Measurements from ENCODE around the gene NYAP2. TPM values are rescaled to one million over a fixed set of nuclear protein-coding genes. Genes with fewer than 3 reads are reported as not detected.

NYAP2 gene
- total RNA-seq, 8 experiments from 2014 or later: 0.13 to 9.2 (median 3.4) TPM

GRCh38 chr2:225620227-225620626 lies 220.7 kb downstream of the NYAP2 start:
- Histone ChIP-seq H3K4me1 (replicated peaks in 1 of 2) (no peaks in the 10 kb centered on the region), H3K27ac (no peak overlapping the region), H3K4me3 (no peak overlapping the region)
- WGBS, 10 experiments: 82 to 100% (median 87%) methylated on average over 2 to 21 of the region's 21 CpGs; no CpG with 5 or more reads in 4 of the 10 experiments
- in situ Hi-C loops (cut with MboI; ENCODE audit: low pct_unique_long_range_greater_than_20kb in 2 of 9, low sequenced_read_pairs in 9 of 9, unreplicated experiment in 9 of 9): no loop called here
- no peak for ATAC-seq (replicated peaks in 6 of 8)

- Histone ChIP-seq H3K4me3 (no peak overlapping the region), H3K4me1 (replicated peaks in 1 of 2) (no peaks in the 10 kb centered on the region), H3K27ac (no peak overlapping the region)
- WGBS, 10 experiments: 44 to 95% (median 88%) methylated on average over 2 to 4 of the region's 4 CpGs; no CpG with 5 or more reads in 3 of the 10 experiments
- in situ Hi-C loops (cut with MboI; ENCODE audit: low pct_unique_long_range_greater_than_20kb in 2 of 9, low sequenced_read_pairs in 9 of 9, unreplicated experiment in 9 of 9): loop anchor here in 1 of 9 experiments (25.0 kb wide), 1 partner anchor 494 kb away; no protein-coding TSS in a partner anchor
- ATAC-seq (replicated peaks in 6 of 8): no peak
These were observed 231.5 kb downstream of the NYAP2 start for GRCh38 chr2:225630824-225631533.

GRCh38 chr2:225632351-225632750 lies 232.8 kb downstream of the NYAP2 start:
- H3K4me1 ChIP-seq (replicated peaks in 1 of 2): no peaks in the 10 kb centered on the region
- H3K4me3 ChIP-seq: no peak overlapping the region
- no peak for ATAC-seq (replicated peaks in 6 of 8)
- H3K27ac ChIP-seq: no peak overlapping the region
- WGBS, 10 experiments: 50 to 92% (median 61%) methylated on average over 1 to 3 of the region's 3 CpGs
- in situ Hi-C loops (cut with MboI; ENCODE audit: low pct_unique_long_range_greater_than_20kb in 2 of 9, low sequenced_read_pairs in 9 of 9, unreplicated experiment in 9 of 9): loop anchor here in 1 of 9 experiments (25.0 kb wide), 1 partner anchor 495 kb away; no protein-coding TSS in a partner anchor

GRCh38 chr2:225636558-225636957 lies 237.0 kb downstream of the NYAP2 start:
- Histone ChIP-seq H3K4me1 (replicated peaks in 1 of 2) (no peaks in the 10 kb centered on the region), H3K4me3 (no peak overlapping the region), H3K27ac (no peak overlapping the region)
- in situ Hi-C loops (cut with MboI; ENCODE audit: low pct_unique_long_range_greater_than_20kb in 2 of 9, low sequenced_read_pairs in 9 of 9, unreplicated experiment in 9 of 9): loop anchor here in 1 of 9 experiments (25.0 kb wide), 1 partner anchor 499 kb away; no protein-coding TSS in a partner anchor
- ATAC-seq (replicated peaks in 6 of 8): peak in 1 of 8 experiments; percentile 67
- 17 to 91% (median 83%) methylated on average over 1 of the region's 1 CpG; no CpG with 5 or more reads in 1 of the 10 experiments for WGBS, 10 experiments

- ATAC-seq (replicated peaks in 6 of 8): peak in 2 of 8 experiments; percentile 26 to 77
- Histone ChIP-seq H3K4me3 (no peak overlapping the region), H3K4me1 (replicated peaks in 1 of 2) (no peaks in the 10 kb centered on the region), H3K27ac (no peak overlapping the region)
- in situ Hi-C loops (cut with MboI; ENCODE audit: low pct_unique_long_range_greater_than_20kb in 2 of 9, low sequenced_read_pairs in 9 of 9, unreplicated experiment in 9 of 9): loop anchor here in 1 of 9 experiments (25.0 kb wide), 1 partner anchor 500 kb away; no protein-coding TSS in a partner anchor
- 4 to 100% (median 69%) methylated on average over 1 to 6 of the region's 7 CpGs for whole genome bisulfite sequencing, 10 experiments
These were observed 237.7 kb downstream of the NYAP2 start for GRCh38 chr2:225637259-225637658.

GRCh38 chr2:225640550-225640949 lies 241.0 kb downstream of the NYAP2 start:
- 26 to 100% (median 77%) methylated on average over 1 to 3 of the region's 3 CpGs for WGBS, 10 experiments
- ATAC-seq (replicated peaks in 6 of 8): no peak
- no peaks in the 10 kb centered on the region for H3K4me1 ChIP-seq (replicated peaks in 1 of 2)
- in situ Hi-C loops (cut with MboI; ENCODE audit: low pct_unique_long_range_greater_than_20kb in 2 of 9, low sequenced_read_pairs in 9 of 9, unreplicated experiment in 9 of 9): loop anchor here in 1 of 9 experiments (25.0 kb wide), 1 partner anchor 503 kb away; no protein-coding TSS in a partner anchor
- H3K27ac ChIP-seq: no peak overlapping the region
- H3K4me3 ChIP-seq: no peak overlapping the region

- Histone ChIP-seq H3K4me3 (no peak overlapping the region), H3K27ac (no peak overlapping the region), H3K4me1 (replicated peaks in 1 of 2) (no peaks in the 10 kb centered on the region)
- in situ Hi-C loops (cut with MboI; ENCODE audit: low pct_unique_long_range_greater_than_20kb in 2 of 9, low sequenced_read_pairs in 9 of 9, unreplicated experiment in 9 of 9): loop anchor here in 1 of 9 experiments (25.0 kb wide), 1 partner anchor 512 kb away; no protein-coding TSS in a partner anchor
- ATAC-seq (replicated peaks in 6 of 8): no peak
- WGBS, 10 experiments: 13 to 80% (median 66%) methylated on average over 1 to 4 of the region's 4 CpGs; no CpG with 5 or more reads in 1 of the 10 experiments
These were observed 249.8 kb downstream of the NYAP2 start for GRCh38 chr2:225649274-225649673.

GRCh38 chr2:225650041-225650440 lies 250.5 kb downstream of the NYAP2 start:
- WGBS, 10 experiments: 42 to 100% (median 93%) methylated on average over 2 to 8 of the region's 8 CpGs; no CpG with 5 or more reads in 1 of the 10 experiments
- H3K4me1 ChIP-seq (replicated peaks in 1 of 2): no peaks in the 10 kb centered on the region
- in situ Hi-C loops (cut with MboI; ENCODE audit: low pct_unique_long_range_greater_than_20kb in 2 of 9, low sequenced_read_pairs in 9 of 9, unreplicated experiment in 9 of 9): loop anchor here in 5 of 9 experiments (25.0 kb wide), 5 partner anchors 538 to 1462 kb away; no protein-coding TSS in a partner anchor
- no peak overlapping the region for H3K4me3 ChIP-seq
- H3K27ac ChIP-seq: no peak overlapping the region
- ATAC-seq (replicated peaks in 6 of 8): peak in 2 of 8 experiments; percentile 30 to 48

- no peak overlapping the region for H3K27ac ChIP-seq
- H3K4me3 ChIP-seq: no peak overlapping the region
- in situ Hi-C loops (cut with MboI; ENCODE audit: low pct_unique_long_range_greater_than_20kb in 2 of 9, low sequenced_read_pairs in 9 of 9, unreplicated experiment in 9 of 9): loop anchor here in 5 of 9 experiments (10.0 to 25.0 kb wide), 6 partner anchors 376 to 1452 kb away; no protein-coding TSS in a partner anchor
- peaks cover 0 to 6% of the 10 kb centered on the region in 2 donors for H3K4me1 ChIP-seq (replicated peaks in 1 of 2)
- 3 to 22% (median 15%) methylated on average over 6 to 11 of the region's 11 CpGs for WGBS, 10 experiments
- ATAC-seq (replicated peaks in 6 of 8): peak; percentile 75 to 89 (median 86)
These were observed 261.0 kb downstream of the NYAP2 start for GRCh38 chr2:225660262-225661131.

GRCh38 chr2:225662101-225662500 lies 262.6 kb downstream of the NYAP2 start:
- Histone ChIP-seq H3K27ac (no peak overlapping the region), H3K4me1 (replicated peaks in 1 of 2) (peaks cover 0 to 6% of the 10 kb centered on the region in 2 donors), H3K4me3 (no peak overlapping the region)
- 0 to 100% (median 83%) methylated on average over 1 to 4 of the region's 4 CpGs; no CpG with 5 or more reads in 1 of the 10 experiments for WGBS, 10 experiments
- ATAC-seq (replicated peaks in 6 of 8): no peak
- in situ Hi-C loops (cut with MboI; ENCODE audit: low pct_unique_long_range_greater_than_20kb in 2 of 9, low sequenced_read_pairs in 9 of 9, unreplicated experiment in 9 of 9): loop anchor here in 5 of 9 experiments (10.0 to 25.0 kb wide), 6 partner anchors 377 to 1450 kb away; no protein-coding TSS in a partner anchor

- in situ Hi-C loops (cut with MboI; ENCODE audit: low pct_unique_long_range_greater_than_20kb in 2 of 9, low sequenced_read_pairs in 9 of 9, unreplicated experiment in 9 of 9): loop anchor here in 5 of 9 experiments (5.0 to 25.0 kb wide), 7 partner anchors 383 to 1445 kb away; no protein-coding TSS in a partner anchor
- Histone ChIP-seq H3K4me1 (replicated peaks in 1 of 2) (peaks cover 0 to 2% of the 10 kb centered on the region in 2 donors), H3K27ac (no peak overlapping the region), H3K4me3 (no peak overlapping the region)
- 0 to 72% (median 56%) methylated on average over 1 to 2 of the region's 2 CpGs for WGBS, 10 experiments
- ATAC-seq (replicated peaks in 6 of 8): peak in 2 of 8 experiments; percentile 15 to 18
These were observed 267.9 kb downstream of the NYAP2 start for GRCh38 chr2:225667445-225667844.

- Histone ChIP-seq H3K4me1 (replicated peaks in 1 of 2) (peaks cover 0 to 2% of the 10 kb centered on the region in 2 donors), H3K4me3 (no peak overlapping the region), H3K27ac (no peak overlapping the region)
- ATAC-seq (replicated peaks in 6 of 8): peak in 7 of 8 experiments; percentile 46 to 95 (median 74)
- WGBS, 10 experiments: 0 to 100% (median 50%) methylated on average over 1 to 2 of the region's 2 CpGs; no CpG with 5 or more reads in 2 of the 10 experiments
- in situ Hi-C loops (cut with MboI; ENCODE audit: low pct_unique_long_range_greater_than_20kb in 2 of 9, low sequenced_read_pairs in 9 of 9, unreplicated experiment in 9 of 9): loop anchor here in 5 of 9 experiments (5.0 to 25.0 kb wide), 7 partner anchors 384 to 1444 kb away; no protein-coding TSS in a partner anchor
These were observed 269.2 kb downstream of the NYAP2 start for GRCh38 chr2:225668606-225669266.
